HG03280 (cell line): ENCODE results near the gene SCAP.

Experiments
- ATAC-seq: cut with Tn5 transposase; IDR thresholded peaks from one replicate; pipeline ENCODE4 v1.9.1; 2021; ENCODE audit warnings: mild to moderate bottlenecking, moderate library complexity; ENCODE audit not compliant: unreplicated experiment

Gene SCAP

DNA sequence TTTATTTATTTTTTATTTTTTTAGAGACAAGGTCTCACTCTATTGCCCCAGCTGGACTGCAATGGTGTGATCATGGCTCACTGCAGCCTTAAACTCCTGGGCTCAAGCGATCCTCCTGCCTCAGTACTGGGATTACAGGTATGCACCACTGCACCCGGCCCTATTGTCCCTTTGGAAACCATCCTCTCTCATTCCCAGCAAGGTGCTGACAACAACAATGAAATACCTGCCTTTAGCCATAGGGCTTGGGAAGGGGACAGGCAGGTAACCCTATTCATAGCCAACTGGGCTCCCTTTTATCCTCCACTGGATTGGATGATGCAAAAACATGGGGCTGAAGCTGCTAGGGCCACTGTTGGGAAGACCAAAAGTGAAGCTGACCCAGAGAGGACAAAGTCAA lies 43.1 kb downstream of the SCAP start:
- no peak for ATAC-seq

DNA sequence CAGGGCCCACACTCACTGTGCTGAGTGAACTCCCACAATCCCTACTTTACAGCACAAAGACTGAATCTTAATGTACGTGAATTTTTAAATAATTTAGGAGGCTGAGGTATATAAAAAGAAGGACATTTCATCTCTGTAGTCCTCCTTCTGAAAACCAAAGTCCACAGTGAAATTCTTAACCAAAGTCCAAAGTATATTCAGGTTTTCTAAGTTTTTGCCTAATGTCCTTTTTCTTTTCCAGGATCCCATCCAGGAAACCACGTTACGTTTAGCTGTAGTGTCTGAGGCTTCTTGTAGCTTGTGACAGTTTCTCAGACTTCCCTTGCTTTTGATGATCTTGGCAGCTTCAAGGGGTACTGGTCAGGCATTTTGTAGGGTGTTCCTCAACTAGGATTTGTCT lies 44.5 kb downstream of the SCAP start:
- ATAC-seq = no peak

DNA sequence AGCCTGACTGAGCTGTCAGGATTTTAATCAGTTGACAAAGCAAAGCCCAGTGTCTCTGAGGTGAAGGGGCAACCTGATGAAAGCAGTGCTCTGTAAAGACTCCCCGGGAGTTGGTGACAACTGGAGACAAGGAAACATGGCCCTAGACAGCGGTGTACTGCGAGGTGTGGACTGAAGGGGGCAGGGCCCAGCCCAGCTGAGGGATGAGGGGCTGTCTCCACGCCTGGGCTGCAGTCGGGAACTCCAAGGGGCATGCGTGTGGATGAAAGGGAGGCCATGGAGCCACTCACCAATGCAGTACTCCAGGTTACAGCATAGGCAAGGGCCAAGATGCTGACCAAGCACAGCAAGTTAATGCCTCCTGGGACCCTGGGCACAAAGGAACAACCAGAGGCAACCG lies 45.1 kb downstream of the SCAP start:
- ATAC-seq = no peak

DNA sequence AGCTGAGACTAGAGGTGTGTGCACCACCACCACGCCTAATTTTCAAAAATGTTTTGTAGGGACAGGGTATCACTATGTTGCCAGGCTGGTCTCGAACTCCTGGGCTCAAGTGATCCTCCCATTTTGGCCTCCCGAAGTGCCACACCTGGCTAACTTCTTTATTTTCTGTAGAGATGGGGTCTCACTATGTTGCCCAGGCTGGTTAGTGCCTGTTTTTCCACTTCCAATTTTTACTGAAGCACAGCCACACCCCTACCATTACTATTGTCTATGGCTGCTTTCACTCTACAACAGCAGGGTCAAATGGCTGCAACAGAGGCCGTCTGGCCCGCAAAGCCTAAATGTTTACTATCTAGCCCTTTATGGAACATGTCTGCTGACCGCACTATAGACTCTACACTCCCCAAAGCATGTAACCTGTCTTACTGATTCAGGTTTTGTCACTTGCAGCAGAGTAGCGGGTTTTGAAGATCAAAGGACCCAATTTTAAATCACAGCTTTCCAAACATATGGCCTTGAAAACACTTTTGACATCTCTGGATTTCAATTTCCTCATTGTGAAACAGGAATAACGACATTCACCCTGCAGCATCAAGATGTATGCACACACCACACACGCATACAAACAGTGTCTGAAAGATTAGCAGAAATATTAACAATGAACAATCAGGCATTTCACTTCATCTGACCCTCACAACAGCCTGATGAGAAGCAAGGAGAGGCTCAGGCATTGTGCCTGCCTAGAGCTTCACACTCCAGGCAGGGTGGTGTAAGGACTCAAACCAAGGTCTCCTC lies 46.1 kb downstream of the SCAP start:
- no peak for ATAC-seq

DNA sequence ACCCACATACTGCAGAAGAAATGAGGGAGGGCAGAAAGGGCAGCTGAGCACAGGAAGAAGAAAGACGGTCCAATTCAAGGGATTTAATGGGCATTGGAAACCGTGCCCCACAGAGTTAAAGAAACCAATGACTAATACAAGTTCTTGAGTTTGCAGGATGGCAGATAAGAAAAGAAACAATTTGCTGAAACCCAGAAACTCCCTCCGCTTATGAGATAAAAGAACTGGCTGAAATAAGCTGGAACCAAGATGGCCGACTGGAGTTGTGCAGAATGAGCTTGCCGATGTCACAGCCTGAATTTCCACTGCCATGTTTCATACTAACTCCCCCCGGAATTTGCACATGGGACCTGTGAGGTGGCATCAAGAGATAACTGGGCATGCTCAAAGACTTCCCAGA lies 47.1 kb downstream of the SCAP start:
- no peak for ATAC-seq

DNA sequence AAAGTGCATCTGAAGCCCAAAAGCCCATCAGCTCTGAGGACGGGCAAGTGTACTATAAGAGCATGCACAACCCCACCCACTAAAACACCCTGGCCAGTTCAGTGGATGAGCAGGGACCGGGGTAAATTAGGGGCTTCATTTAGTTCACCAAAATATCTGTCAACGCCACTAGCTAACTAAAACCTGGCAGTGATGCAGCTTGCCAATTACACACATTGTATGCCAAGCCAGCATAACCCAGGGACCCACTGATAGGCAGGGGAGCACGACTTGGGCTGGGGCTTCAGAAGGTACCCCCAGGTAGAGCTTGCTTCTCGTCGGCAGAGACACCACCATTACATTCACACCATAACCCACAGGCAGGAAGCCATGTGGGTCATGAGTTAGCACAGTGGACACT lies 47.9 kb downstream of the SCAP start:
- no peak for ATAC-seq

DNA sequence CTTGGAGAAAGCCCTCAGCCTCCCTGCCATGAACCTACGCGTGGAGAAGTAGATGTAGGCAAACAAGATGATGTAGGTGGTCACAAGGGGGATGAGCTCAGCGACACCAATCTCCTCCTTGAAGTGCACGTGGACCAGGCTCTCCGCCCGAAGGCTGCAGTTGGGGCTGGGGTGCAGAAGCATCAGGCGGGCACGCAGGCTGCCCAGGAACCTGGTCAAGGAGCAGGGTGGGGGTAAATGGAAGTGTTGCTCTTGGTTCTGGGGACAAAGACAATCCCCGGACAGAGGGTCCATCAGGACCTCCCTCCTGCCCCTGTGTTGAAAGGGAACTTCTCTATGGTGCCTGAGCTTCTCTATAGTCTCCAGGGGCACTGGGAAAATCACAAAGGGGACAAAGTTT lies 49.8 kb downstream of the SCAP start:
- ATAC-seq = no peak

DNA sequence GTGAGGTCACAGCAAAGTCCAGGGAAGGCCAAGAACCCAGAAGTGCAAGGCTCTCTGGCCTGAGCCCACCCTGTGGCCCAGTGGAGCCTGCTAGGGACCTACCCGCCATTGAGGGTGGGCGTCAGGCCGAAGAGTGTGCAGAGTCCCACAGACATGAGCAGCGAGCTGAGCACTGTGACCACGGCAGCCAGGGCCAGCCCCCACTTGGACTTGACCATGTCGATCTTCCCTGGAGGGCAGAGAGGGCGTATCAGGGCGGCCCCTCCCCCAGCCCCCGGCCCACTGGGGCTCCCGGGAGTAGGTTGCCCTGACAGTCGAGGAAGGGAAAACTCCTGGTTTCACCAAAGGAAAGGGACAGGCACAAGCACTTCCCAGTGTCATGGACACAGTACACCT lies 50.4 kb downstream of the SCAP start:
- ATAC-seq = no peak

DNA sequence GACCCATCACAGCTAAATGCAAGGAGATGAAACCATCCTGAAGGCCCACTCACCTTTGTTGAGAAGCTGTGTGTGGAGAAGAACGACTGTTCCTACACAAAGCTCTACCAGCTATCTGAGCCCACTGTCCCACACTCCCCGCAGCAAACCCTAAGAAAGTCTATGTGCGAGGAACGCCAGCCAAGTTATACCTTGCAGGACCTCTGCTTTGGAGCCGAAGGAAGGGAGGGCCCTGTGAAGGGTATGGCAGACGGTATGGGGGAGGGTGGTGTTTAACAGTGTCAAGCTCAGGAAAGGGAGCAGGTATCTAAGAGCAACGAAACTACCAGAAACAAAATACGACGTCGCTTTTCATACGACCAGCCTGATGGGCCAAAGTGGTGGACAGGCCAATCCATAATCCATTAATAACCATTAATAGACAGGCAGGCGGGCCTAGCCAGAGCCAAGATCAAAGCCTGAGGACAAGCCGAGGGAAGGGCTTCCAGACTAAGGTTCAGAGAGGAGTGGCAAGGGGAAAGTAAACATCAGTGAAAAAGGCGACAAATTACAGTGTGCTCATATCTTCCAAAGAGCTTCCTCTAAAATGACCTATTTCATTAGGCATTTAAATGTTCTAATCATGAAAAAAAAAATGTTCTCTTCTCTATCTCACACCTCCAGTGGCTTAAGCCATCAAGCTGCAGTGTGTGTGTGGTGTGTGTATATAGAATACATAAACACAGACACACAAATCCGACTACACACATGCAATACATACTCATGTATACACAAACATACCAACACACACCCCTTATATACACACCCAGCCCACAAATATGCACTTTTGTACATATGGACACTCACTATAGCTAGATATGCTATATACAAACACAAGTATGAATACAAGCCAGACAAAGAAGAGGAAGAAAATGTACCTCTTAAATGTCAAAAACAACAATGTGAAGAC lies 51.0 kb downstream of the SCAP start:
- no peak for ATAC-seq

DNA sequence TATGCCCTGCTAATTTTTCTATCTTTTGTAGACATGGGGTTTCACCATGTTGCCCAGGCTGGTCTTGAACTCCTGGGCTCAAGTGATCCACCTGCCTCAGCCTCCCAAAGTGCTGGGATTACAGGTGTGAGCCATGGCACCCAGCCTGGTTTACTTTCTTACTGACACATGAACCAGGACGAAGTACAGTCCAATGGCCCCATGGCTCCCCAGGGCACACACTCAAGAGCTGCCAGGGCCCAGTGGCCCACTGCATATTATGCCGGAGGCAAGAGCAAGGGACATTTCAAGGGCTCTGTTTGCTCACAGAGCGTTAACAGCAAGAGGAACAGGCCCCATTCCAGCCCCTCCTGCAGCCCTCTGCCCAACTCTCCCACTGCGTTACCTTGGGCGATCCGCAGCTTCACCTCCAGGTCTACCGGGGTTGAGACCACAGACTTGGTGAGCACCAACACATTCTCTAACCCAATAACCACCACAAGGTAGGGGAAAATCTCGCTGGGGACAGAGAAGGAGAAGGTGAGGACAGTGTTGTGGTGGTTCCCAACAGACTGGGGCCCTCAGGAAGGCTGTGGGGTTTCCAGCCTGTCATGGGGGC lies 52.1 kb downstream of the SCAP start:
- no peak for ATAC-seq

DNA sequence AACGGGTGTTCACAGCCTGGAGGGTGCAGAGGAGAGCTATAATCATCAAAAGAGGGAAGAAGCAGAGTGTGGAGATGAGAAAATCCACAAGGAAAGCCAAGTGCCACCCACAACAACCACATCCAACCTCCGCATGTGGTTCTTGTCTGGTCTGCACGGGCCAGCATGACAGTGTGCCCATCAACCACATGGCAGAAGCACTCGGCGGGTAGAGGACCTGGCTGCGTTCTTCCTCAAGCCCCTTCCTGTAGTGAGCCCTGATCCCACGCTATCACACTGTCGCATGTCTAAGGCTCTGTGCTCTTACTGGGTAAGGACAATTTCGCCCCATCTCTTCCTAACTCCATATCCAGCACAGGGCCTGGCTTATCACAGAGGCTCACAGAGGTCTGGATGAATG lies 53.0 kb downstream of the SCAP start:
- no peak for ATAC-seq

DNA sequence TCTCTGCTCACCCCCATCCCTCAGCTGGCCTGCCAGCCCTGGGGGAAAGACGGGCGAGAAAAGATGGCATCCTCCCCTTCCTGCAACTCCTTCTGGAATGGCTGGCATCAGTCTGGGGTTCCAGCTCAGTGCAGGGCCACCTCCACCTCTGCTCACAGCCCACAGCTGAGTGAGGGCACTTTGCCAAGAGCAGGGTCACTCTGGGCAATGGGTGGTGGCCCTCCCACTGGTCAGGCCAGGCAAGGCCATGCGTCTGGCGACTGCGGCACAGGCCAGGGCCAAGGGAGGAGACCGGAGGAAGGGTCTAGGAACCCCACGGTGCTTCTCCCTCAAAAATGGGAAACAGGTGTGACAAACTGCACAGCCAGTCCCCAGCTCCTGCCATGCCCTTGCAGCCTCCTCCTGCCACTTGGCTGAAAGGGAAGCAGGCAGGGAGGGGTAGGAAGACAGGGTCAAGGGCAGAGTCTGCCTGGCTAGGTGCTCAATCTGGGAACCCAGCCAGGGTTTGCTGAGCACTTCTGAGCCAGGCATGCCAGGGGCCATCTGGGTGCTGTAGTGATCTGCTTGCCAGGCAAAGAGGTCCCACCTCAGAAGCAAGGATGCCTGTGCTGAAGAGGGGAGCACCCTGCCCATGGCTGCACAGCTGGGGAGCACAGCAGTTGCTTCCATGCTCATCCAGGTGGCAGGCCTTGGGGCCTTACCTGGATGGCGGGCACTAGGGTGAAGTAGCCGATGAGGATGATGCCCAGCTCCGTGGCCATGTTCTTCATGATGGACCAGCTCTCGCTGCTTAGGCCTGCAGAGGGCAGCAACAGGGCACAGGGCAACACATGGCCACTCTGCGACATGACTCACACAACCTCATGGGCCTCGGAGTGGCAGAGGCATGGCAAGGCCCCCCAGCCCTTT lies 53.7 kb downstream of the SCAP start:
- ATAC-seq = no peak

DNA sequence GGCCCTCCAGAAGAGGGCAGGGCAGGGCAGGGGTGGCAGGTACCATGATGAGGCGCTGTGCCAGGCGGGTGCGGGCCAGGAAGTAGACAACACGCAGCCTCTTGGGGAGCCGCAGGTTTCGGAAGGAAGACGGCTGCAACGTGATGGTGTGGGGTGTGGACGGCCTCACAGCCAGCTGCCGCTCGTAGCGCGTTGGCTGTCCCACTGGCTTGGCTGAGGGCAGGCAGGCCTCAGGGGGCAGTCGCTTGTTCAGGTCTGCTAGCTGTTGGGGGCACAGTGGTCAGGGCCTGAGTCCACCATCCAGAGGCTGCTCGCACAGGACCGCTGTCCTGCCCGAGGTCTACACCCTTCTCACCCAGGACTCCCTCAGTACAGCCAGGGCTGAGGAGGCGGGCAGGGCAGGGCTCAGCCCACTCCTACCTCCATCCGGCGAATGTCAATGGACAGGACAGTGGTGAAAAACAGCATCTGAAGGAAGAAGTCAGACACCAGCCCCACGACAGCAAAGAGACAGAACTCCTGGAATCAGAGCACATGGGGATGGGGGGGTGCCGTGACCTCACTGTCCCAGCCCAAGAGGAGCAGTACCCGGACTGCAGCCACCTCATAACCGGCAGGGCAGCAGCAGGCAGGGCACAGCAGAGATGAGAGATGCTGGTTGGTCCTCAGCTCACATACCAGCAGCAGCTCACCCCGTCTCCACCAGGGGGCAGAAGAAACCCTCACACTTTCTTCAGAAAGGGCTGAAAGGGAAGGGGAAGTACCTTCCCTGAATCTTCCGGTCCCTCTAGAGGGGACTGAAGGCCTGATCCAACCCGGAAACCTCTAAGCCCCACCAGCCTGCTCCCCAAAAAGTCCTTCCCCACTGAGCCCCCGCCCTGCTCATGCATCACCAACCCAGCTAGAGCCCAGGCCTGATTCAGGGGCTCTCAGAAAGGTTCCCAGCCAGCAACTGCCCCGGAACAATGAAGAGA lies 54.9 kb downstream of the SCAP start:
- ATAC-seq = peak; percentile 82

DNA sequence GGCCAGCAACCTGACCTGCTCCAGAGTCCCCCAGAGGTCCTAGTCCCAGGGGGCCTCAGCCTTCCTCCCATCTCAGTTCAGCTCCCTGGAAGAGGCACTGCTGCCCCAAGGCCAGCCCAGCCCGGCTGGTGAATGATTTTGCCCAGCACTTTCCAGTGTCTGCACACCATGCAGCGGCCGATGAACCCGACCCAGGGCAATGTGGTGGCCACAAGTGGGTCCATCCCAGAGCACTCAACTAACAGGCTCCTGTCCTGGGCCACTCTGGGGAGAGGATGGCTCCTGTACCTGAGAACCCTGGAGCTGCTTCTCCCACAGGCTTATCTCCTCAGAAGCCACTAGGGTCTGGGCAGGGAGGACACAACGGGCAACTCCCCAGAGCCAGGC lies 55.7 kb downstream of the SCAP start:
- ATAC-seq = no peak

DNA sequence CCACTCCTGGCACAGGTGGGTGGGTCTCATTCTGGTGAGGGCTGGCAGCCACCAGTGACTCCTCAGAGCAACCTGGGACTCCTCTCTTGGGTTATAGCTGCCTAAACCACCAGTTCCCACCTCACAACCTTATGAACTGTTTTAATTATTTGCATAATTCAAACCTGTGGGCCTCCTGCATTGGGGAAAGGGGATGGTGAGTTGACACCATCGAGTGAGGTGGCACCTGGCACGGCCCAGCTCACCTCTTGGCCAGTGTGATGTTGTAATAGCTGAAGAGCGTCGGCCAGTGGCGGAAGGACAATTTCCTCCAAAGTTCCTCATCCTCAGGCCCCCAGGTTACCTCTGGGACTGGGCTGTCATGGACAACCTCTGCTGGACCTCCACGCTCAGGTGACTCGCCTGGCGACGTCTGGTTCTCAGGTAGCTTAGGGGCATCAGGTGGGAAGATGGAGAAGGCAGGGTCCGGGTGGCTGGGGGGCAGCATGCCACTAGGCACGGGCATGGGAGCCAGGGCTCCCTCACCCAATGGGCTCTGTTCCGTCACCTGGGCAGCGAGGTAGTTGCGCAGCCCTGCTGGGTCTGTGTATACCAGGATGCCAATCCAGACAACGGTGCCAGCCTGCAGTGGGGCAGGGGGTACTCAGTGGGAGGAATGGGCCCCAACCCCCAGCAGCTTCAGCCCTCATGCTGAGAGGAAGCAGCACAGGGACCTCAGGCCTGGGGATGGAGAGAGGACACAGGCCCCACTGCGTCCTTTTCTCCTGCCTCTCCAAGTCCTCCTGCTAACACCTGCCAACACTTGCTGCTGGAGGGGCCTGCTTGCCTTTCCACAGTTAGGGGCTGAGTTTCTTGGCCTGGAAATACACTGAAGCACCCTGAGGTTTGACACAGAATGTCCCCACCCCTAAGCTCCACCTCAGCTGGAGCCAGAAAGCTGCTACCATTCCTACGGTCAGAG lies 56.4 kb downstream of the SCAP start:
- no peak for ATAC-seq

DNA sequence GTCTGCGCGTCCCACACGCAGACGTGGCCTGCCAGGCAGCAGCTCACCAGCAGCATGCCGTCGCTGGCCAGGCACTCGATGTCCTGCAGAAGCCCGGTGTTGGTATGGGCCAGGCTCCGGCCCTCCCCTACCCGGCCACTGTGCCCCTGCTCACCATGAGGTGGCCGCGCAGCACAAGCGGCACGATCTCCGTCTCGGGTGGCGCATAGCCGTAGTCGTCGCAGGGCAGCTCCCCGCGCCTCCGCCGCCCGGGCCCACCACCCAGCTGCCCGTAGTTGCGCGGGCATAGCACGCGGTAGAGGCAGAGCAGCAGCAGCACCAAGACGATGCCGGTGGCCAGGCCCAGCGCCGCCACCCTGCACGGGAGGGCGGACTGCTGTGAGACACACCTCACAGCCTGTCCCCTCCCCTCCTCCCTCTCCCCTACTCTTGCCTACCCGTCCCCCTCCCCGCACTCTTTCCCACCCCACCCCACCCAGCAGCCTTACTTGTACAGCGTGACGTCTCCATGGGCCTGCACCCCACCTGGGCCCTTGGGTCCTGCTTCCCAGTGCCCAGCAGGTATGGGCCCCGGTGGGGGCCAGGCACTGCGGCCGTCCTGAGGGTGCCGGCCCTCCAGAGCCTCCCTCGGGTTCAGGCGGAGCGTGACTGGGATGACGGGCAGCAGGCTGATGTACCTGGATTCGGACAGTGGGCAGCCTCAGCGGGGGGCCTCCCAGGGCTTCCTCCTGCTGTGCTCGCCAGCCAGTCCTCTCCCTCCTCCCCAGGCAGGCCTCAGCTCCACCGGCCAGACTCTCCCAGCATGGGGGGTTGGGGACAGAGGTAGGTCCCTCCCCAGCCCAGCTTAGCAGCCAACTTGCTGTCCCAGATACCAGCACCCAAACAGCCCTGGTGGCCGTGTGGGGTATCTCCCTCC lies 57.3 kb downstream of the SCAP start:
- ATAC-seq = no peak

DNA sequence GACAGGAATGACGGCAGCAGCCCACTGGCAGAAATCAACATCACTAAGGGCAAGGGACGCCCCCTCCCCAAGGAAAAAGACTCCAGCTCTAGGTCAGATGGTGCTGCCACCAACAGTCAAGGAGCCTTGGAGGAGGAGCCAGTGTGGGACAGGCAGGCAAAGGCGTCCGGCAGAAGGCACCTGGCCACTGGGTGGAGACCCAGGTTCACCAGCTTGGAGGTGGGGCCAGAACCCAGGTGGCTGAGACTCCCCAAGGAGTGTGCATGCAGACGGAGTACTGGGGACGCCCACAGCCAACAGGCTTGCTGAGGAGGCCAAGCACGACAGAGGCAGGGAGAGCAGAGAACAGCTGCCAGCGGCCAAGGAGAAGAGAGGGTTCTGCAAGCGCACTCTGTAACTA lies 59.7 kb downstream of the SCAP start:
- no peak for ATAC-seq
